DMS 273 (cell line): Measurements from ENCODE around the gene SCN4A.
A peak's percentile ranks its signal among the peaks of the same experiment; 100 is the strongest.
"Not testable (repeated sequence)": the region's sequence is repeated elsewhere in the genome, so short reads cannot be mapped to it uniquely, and the experiment has no call there.

ENCODE experiments used
- DNase-seq: peaks from one replicate; lab custom pipeline; 2025; ENCODE audit not compliant: unreplicated experiment; lab: John Stamatoyannopoulos, UW

The SCN4A gene

DNA sequence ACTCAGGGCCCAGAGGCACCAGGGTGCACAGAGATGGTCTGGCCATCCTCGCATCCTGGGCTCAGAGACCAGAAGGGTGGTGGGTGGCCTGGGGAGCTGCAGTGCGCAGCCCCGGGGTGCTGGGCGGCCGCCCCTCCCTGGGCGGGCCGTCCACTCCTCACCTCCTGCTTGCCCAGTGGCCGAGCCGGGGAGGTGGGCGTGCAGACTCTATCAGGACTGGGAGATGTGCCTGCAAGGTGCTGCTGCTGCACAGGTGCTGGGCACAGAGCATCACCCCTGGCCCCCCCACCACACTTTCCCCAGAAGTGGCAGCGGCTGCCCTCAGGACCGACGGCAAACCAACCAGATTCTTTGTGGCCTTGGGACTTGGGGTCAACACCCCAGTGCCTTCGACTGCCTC is at the start of gene SCN4A:
Gene SCN4A, minus strand, starts transcription at position 123 of the 400 bp plus-strand sequence. Its CDS starts 77 bp downstream, at position 46.
- no peak for DNase-seq

GRCh38 chr17:64020056-64020766 is 47.5 kb upstream of the SCN4A start, which contains the start of gene ICAM2:
Gene ICAM2, minus strand, starts transcription at chr17:64020633. Its CDS starts 13,942 bp downstream, at chr17:64006691.
- no peak for DNase-seq

GRCh38 chr17:64019551-64019961 is 46.8 kb upstream of the SCN4A start:
- not testable (repeated sequence) for DNase-seq

DNA sequence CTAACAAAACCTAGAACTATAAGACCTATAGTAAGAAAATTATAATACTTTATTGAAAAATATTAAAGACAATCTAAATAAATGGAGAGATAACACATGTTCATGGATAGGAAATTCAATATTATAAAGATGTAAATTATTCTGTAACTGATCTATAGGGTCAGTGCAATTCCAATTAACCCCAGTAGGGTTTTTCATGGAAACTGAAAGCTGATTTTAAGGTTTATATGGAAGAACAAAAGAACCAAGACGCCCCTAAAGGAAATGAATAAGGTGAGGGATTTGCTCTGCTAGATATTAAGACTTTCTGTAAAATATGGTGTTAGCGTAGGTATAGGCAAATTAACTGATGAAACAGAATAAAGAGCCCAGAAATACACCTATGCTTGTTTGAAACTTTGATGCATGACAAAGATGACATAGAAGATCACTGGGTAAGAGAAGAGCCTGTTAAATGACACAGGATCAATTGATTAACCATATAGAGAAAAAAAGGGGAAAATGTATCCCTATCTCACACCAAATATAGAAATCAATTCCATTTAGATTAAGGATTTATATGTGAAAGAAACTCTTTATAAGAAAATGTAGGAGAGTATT is 44.8 kb upstream of the SCN4A start:
- peak; percentile 16 for DNase-seq

- no peak for DNase-seq
These were observed 44.3 kb upstream of the SCN4A start for GRCh38 chr17:64016974-64017373.

- DNase-seq = no peak
These were observed 43.6 kb upstream of the SCN4A start for GRCh38 chr17:64016231-64016784.

GRCh38 chr17:64015447-64015846 is 42.7 kb upstream of the SCN4A start:
- DNase-seq = no peak

- DNase-seq = no peak
These were observed 37.1 kb upstream of the SCN4A start for GRCh38 chr17:64009571-64010402.

GRCh38 chr17:64008830-64009229 is 36.1 kb upstream of the SCN4A start:
- no peak for DNase-seq

GRCh38 chr17:64008346-64008745 is 35.6 kb upstream of the SCN4A start:
- DNase-seq = no peak

DNA sequence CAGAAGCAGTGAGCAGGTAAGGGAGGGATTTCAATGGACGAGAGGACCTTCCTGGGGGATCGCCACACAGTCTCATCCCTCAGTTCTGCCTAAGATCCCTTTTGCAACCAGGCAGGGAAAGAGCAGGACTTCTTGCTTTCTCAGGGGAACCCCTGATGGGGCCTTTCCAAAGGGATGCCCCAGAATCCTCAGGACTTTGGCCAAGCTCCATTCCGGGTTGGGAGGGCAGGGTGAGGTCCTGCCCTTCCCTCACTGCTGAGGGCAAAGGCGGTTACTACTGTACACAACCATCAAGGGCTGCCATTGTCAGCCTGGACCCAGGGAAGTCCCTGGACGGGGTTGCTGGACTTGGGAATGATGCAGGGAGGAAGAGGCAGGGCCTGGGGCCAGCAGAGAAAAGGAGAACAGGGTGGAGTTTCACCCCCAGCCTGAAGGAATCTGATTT is 35.1 kb upstream of the SCN4A start:
- no peak for DNase-seq

- DNase-seq = not testable (repeated sequence)
These were observed 34.5 kb upstream of the SCN4A start for GRCh38 chr17:64007089-64007837.

DNA sequence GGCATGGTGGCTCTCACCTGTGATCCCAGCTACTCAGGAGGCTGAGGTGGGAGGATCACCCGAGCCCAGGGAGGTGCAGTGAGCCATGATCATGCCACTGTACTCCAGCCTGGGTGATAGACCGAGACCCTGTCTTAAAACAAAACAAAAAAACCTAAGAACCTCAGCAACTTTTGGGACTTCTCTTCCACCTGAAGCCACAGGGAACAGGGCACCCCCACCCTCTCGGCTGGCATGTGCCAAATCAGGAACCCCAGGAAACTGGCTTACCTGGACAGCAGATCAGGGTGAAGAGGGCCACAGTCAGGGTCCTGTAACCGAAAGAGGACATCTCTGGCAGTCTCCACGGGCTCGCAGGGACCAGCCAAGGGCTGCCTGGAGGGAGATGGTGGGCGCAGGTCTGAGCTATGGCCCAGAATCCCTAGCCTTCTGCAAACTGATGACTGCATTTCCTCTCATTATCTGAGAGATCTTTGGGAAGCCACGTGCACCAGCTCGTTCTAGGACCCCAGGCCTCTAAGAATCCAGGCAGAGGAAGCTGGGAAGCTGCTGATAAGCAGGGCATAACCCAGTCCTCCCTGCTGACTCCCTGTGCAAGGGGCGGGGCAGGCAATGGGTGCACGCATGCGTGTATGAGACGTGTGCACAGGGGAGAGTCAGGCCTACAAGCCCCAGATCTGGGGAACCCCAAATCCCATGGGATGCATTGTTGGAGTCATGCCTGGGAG is 33.8 kb upstream of the SCN4A start:
- no peak for DNase-seq

DNA sequence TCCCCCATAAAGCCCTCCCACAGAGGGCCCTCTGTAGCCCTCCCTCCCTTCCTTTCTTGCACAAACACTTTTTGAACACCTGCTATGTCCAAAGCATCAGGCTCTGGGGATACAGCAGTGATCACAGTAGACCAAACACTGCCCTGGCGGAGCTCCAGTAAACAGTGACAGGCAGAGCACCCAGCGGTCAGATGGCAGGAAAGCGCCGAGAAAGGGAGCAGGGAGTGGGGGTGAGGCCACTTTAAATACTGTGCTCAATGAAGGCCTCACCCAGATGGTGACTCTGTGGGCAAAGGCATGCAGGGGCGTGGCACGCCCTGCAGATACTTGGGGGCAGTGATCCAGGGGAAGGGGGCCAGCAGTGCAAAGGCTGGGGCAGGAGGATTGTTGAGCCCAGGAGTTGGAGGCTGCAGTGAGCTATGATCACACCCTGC is 33.0 kb upstream of the SCN4A start:
- DNase-seq = peak; percentile 88

DNA sequence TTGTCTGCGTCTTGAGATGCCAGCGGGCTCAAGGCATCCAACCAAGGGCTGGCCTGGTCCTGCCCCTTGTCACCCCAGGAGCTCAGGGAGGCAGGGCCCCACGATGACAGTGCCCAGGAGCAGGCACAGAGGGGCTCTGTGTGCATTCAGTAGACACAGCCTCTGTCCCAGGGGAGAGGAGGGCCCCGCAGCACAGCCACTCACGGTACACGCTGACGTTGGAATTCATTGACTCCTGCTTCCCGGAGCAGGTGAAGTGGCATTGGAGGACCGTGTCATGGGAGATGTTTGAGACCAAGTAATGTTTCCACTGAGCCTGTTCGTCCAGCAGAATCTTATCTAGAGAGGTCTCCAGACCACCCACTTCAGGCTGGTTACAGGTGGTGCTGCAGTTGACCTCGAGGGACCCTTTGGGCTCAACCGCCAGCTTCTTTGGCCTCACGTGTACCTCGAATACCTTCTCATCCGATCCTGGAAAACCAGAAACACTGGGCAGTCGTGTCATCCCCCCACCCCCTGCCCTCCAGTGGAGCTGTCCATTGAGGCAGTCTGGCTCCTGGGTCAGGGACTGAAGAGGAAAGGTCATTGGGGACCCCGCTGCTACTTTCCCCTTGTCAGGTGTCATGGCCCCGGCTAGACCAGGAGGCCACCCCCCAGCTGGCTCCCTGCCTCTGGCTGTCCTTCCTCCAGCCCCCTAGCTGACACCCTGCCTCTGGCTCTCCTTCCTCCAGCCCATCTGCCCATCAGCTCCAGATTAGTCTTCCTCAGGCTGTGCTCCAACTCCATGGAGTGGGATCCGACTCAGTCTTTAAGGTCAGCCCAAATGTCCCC is 32.4 kb upstream of the SCN4A start:
- DNase-seq = no peak

- DNase-seq = no peak
These were observed 31.6 kb upstream of the SCN4A start for GRCh38 chr17:64004218-64004770.

GRCh38 chr17:64003526-64004121 is 30.9 kb upstream of the SCN4A start:
- DNase-seq = no peak
